Gastroesophageal sphincter (tissue), 3 donors: ENCODE data around the gene INAFM2.

Experiments
- POLR2A ChIP-seq, 2 donors: fragments of 450-650 bp; IDR thresholded peaks; one replicate each; pipeline ENCODE4 v1.6.1; 2017; ENCODE audit warnings: antibody characterized with exemption in 2 of 2, mild to moderate bottlenecking in 2 of 2, moderate library complexity in 1 of 2
- TF ChIP-seq, protein P1 (sequence below), 4 experiments: fragments of 200-600 bp in 2 of 4; fragments of 450-650 bp in 2 of 4; sonication (generic) in 1 of 4; IDR thresholded peaks; one replicate each; pipeline ENCODE4 v1.5.1; 2017 to 2019; ENCODE audit warnings: antibody characterized with exemption in 4 of 4, mild to moderate bottlenecking in 2 of 4, moderate library complexity in 2 of 4

DNA sequence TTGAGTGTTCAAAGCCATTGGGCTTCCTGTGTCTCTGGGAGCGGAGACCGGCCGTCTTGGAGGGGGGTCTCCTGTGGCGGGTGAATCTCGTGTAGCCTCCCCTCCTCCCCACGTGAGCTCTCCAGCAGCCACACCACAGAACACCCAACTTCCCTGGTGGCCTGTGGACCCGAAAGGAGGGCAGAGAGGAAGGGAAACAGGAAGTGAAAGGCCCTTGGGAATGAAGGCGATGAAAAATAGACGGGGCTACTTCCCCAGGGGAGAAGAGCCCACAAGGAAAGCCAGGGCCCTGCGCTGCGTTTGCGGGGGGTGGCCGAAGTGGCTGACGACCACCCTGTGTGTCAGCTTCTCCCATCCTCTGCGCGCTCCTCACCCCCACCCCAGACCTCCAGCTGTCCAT, 46.0 kb upstream of the INAFM2 start:
- TF ChIP-seq, protein P1, sequence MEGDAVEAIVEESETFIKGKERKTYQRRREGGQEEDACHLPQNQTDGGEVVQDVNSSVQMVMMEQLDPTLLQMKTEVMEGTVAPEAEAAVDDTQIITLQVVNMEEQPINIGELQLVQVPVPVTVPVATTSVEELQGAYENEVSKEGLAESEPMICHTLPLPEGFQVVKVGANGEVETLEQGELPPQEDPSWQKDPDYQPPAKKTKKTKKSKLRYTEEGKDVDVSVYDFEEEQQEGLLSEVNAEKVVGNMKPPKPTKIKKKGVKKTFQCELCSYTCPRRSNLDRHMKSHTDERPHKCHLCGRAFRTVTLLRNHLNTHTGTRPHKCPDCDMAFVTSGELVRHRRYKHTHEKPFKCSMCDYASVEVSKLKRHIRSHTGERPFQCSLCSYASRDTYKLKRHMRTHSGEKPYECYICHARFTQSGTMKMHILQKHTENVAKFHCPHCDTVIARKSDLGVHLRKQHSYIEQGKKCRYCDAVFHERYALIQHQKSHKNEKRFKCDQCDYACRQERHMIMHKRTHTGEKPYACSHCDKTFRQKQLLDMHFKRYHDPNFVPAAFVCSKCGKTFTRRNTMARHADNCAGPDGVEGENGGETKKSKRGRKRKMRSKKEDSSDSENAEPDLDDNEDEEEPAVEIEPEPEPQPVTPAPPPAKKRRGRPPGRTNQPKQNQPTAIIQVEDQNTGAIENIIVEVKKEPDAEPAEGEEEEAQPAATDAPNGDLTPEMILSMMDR (IDR thresholded peaks at IDR 0.05): no peak
- TF ChIP-seq POLR2A (IDR thresholded peaks at IDR 0.05): no peak
